AG09319 (cell line): Measurements from ENCODE around the gene PRR16.
A peak's percentile ranks its signal among the peaks of the same experiment; 100 is the strongest.

ENCODE experiments used
- DNase-seq: peaks from one replicate; pipeline ENCODE4 v3.0.0-alpha.2; 2010; ENCODE audit warnings: low read depth; ENCODE audit errors: extremely low read depth
- TF ChIP-seq, protein P1 (sequence below): IDR thresholded peaks from 2 replicates; pipeline ENCODE4 v1.5.1; 2011; ENCODE audit warnings: low read depth, mild to moderate bottlenecking, inconsistent platforms, low read length, moderate library complexity

PRR16 gene

DNA sequence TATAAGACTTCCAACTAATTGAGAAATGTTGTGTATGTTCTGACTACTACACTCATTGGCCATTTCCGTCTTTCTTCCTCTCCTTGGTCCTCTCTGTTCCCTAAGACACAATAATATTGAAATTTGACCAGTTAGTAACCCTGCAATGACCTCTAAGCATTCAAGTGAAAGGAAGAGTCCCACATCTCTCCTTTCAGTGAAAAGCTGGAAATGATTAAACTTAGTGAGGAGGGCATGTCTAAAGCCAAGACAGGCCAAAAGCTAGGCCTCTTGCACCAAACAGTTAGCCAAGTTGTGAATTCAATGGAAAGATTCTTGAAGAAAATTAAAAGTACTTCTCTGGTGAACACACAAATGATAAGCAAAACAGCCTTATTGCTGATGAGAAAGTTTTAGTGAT, 122.5 kb downstream of the PRR16 start:
- DNase-seq, result no peak
- TF ChIP-seq, protein P1, sequence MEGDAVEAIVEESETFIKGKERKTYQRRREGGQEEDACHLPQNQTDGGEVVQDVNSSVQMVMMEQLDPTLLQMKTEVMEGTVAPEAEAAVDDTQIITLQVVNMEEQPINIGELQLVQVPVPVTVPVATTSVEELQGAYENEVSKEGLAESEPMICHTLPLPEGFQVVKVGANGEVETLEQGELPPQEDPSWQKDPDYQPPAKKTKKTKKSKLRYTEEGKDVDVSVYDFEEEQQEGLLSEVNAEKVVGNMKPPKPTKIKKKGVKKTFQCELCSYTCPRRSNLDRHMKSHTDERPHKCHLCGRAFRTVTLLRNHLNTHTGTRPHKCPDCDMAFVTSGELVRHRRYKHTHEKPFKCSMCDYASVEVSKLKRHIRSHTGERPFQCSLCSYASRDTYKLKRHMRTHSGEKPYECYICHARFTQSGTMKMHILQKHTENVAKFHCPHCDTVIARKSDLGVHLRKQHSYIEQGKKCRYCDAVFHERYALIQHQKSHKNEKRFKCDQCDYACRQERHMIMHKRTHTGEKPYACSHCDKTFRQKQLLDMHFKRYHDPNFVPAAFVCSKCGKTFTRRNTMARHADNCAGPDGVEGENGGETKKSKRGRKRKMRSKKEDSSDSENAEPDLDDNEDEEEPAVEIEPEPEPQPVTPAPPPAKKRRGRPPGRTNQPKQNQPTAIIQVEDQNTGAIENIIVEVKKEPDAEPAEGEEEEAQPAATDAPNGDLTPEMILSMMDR, result no peak

- DNase-seq, result no peak
- TF ChIP-seq, protein P1, result no peak
Measured at GRCh38 chr5:120591911-120592310, 127.8 kb downstream of the PRR16 start.

- TF ChIP-seq, protein P1, result no peak
- peak; percentile 70 for DNase-seq
Measured at GRCh38 chr5:120599576-120599975, 135.5 kb downstream of the PRR16 start.

DNA sequence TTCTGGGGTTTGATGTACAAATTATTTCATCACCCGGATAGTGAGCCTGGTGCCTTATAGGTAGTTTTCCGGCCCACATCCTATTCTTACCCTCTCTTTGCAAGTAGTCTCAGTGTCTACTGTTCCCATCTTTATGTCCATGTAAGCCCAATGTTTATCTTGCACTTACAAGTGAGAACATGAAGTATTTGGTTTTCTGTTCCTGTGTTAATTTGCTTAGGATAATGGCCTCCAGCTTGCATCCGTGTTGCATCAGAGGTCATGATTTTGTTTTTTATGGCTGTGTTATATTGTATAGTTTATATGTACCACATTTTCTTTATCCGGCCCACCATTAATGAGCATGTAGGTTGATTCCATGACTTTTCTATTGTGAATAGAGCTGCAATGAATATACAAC, 136.5 kb downstream of the PRR16 start:
- DNase-seq, result no peak
- TF ChIP-seq, protein P1, result no peak

- TF ChIP-seq, protein P1, result no peak
- no peak for DNase-seq
Measured at GRCh38 chr5:120602033-120602432, 137.9 kb downstream of the PRR16 start.

- TF ChIP-seq, protein P1, result no peak
- DNase-seq, result peak; percentile 65
Measured at GRCh38 chr5:120604884-120605283, 140.8 kb downstream of the PRR16 start.

DNA sequence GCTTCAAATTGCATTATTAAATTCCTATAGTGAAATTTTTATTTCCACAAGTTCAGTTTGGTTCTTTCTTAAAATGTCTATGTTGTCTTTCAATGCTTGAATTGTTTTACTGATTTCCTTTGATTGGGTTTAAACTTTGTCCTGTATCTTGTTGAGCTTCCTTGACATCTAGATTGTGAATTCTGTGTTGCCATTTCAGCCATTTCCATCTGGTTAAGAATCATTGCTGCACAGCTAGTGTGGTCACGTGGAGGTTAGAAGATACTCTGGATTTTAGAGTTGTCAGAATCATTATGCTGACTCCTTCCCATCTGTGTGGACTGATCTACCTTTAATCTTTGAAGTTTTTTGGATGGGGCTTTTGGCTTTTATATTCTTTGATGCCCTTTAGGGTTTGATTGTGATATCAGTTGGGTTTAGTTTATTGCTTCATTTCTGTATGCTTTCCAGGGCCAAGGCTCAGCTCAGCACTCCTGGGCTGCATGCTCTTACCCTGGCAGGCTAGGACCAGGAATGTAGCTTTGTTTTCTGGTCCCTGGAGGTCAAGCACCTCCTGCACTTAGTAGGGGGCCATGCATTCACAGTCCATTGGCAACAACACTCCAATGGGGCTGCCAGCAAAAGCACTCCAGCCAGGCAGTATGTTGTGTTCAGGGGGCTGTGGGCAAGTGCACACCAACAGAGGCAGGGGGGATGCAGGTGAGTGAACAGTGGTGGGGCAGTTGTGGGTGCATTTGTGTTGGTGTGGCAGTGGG, 141.4 kb downstream of the PRR16 start:
- TF ChIP-seq, protein P1, result no peak
- no peak for DNase-seq
